ENCODE results near the gene STK16.
"Not testable (repeated sequence)": the region's sequence is repeated elsewhere in the genome, so short reads cannot be mapped to it uniquely, and the experiment has no call there.

Gene STK16

DNA sequence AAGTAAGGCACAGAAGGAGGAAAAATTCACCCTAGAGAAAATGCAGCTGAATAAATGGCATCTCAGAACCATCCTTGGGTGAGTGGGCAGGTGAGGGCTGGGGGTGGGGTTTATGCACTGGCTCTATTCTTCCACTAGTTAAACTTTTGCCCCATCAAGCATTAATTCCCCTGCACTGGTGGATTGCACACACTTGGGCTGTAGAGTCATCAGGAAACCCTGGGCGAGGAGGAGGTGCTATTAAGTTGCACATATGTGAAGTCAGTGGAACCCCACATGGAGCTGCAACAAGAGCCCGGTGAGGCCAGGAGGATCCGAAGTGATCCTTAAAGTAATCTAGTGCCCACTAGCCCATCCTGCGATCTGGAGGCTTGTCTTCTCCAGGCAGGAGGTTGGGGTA lies 27.1 kb downstream of the STK16 start:
- no peak for DNase-seq

DNA sequence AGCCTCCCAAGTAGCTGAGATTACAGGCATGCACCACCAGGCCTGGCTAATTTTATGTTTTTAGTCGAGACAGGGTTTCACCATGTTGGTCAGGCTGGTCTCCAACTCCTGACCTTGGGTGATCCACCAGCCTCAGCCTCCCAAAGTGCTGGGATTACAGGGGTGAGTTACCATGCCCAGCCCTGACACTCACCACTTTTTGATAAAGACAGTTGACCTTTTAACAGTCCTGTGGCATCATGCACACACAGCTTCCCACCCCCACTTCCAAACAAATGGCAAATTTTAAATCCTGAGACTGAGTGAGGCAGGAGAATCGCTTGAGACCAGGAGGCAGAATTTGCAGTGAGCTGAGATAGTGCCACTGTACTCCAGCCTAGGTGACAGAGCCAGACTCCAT lies 27.7 kb downstream of the STK16 start:
- DNase-seq, result no peak

DNA sequence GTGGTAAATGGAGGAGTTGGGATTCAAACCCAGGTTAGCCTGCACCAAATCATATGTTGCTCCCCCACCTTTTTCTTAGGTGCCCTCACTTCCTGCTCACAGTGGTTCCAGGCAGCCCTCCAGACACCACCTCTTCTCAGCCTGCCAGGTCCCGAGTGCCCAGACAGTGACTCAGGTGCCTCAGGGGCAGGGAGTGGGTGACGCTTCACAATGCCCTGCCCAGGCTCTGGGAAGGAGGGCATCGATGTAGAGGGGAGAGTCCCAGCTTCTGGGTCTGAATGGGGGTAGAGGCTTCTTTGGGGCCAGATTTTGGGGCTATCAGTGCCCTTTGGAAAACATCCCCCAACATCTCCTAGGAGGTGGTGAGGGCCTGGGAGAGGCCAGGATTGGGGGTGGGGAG lies 28.7 kb downstream of the STK16 start:
- no peak for DNase-seq

DNA sequence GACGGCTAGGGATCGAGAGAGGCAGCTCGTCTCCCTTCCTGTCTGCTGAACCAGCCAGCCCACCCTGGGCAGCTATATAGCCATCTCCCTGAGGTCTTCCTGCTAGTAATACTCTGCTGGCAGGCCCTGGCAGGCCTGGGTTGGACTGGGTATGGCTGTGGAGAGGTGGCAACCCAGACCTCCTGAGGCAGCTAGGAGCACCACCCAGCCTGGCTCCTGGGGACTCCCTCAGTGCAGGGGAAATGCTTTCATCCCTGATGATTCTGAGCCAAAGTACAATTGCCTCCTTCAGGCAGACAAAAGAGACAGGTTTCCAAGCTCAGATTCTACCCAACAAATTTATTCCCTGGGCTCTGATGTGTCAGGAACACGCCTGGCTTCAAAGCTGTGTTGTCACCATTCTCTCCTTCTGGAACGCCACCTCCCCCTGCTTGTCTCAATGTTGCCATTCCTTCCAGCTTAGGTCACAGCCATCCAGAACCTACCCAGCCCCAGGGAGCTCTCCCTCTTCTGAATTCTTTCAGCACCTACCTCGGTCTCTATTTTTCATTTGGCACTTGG lies 29.2 kb downstream of the STK16 start:
- no peak for DNase-seq

DNA sequence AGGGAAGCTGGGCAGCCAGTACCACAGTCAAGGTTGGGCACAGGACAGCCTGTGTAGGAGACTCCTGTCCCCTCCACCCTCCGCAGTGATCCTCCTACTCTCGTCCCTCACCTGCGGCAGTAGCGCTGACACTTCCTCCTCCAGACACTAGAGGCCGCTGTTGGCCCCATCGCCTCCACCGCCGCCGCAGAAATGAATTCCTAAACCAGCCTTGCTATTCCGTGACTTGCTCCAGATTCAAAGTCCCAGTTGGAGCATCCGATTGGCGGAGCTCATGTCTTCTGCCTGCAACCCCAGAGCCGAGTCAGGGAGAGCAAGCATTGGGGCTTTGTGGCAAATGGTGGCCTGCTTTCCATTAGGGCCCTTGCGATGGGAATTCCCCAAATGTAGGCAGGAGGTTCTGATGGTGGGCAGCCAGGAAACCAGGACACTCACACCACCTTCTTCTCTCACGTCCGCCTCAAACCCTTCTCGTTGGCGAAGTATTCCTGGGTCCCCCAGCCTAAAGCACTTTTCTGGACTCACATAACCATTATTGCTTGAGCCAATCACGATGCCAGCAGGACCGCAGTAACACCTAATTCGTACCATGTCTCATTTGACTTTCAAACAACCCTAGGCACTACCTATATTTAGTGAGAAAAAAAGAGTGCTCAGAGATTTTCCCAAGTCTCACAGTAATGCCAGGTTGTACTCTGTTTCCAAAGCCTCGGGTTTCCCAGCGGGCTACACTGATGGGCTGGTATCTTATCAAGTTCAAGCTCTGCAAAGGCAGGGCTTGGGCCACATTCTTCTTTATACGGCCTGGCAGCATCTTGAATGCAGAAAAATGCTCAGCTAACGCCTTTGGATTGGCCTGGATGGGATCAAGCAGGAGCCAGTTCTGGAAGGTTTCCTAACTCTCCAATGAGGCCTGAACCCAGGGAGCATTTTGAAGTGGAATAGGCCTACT lies 32.7 kb downstream of the STK16 start:
- peak; percentile 21 for DNase-seq

DNA sequence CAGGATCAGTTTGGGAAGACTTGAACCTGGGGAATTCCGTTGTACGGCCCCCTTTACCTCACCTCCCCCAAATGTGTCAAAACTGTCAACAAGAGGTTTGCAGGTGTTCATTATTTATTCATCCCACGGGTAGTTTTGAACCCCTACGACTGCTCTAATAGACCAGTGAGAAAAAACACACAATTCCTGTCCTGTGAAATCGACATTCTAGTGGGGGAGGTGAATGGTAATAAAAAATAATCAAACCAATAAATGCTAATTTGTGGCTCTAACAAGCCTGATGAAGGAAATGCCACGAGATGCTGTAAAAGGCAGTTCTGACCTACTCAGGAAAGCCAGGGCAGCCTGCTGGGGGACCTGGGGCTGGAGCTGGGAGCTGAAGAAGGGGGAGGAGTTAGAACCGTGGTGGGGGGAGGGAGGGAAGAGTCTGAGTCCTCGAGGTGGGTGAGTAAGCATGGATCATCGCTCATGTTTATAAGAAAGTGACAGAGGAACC lies 33.4 kb downstream of the STK16 start:
- no peak for DNase-seq

DNA sequence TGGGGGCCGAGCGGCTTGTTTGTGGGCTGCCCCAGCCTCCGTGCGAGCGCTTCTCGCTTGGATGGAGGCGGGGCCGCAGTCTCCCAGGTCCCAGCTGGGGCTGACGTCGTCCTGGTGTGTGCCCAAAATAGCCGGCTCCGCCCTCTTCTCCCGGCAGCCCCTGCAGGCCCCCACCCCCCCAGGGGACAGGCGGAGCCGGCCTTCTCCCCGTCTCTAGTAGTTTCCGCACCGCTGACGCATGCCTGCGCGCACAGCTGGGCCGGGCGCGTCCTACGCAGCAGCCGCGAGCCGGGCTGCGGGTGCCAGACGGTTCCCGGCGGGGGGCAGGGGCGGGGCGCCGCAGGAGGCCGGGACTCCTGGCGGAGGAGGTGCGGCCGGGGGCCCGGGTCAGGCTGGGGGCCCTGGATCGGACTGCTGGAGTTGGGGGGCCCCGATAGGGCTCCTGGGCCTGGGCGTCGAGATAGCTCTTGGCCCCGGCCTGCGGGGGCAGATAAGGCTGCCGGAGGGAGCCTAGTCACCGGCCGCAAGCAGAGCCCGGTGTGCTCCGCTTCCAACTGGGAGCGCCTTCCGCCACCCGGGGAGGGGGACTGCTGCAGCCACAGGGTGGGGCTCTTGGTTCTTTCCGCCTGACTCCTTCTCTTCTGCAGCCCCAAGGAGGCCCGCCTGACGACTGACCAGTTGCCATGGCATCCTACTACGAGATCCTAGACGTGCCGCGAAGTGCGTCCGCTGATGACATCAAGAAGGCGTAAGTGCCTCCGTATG lies 34.1 kb downstream of the STK16 start, which contains the start of gene DNAJB2:
Gene DNAJB2 (plus strand): TSS at position 216 of the 765 bp plus-strand sequence. CDS start 468 bp downstream, at position 684.
- peak; percentile 66 for DNase-seq

DNA sequence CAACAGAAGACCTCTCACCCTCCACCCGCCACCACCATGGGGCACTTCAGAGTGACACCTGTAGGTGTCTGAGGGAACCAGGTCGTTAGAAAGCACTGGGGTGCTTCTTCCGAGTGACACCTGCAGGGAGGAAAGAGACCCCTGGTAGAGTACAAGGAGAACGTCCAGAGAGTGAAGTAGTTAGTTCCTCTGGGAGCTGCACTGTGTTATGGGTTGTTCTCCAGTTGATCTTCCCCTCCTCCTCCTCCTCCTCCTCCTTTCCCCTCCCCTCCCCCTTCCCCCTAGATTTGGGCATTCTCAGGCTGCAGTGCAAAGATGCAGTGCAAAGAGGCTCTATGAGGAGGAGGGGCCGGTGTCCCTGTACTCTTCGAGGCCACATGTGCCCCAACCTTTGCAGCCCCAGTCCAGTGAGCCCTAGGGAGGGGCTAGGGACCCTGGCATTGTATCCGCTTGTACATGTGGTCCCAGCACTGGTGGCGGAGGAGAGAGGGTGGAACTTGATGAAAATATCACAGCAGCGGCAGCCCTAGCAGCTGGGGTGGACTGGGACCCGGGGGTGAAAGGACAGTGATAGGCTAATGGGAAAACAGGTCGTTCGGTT lies 34.7 kb downstream of the STK16 start:
- DNase-seq, result no peak

DNA sequence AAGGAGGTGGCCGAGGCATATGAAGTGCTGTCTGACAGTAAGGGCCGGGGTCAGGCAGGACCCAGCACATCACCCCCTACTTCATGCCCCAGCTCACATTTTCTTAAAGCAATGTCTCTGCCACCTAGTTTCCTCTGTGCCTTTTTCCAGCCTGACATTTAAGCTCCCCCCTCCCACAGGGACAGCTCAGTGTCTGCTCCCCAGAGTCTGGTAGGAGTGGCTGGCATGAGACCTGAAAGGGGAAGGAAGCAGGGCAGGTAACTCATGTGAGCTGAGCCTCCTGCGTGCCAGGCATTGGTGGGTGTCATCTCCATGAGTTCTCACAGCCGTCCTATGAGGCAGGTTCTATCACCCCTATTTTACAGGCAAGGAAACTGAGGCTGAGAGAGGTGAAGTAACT lies 35.4 kb downstream of the STK16 start:
- DNase-seq, result no peak

DNA sequence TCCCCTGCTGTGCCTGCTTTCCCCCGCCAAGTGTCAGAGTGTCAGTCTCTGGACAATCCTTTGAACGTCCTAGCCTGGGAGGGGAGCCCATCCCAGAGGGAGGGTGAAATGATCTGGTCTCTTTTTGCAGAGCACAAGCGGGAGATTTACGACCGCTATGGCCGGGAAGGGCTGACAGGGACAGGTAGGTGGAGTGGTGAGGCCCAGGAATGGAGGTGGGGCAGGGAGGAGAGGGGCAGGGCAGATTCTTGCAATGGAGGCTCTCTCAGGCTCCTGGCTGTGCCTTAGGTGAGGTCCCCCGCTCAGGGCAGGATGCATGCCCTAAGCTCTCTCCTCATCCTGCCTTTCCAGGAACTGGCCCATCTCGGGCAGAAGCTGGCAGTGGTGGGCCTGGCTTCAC lies 36.3 kb downstream of the STK16 start:
- DNase-seq, result no peak

DNA sequence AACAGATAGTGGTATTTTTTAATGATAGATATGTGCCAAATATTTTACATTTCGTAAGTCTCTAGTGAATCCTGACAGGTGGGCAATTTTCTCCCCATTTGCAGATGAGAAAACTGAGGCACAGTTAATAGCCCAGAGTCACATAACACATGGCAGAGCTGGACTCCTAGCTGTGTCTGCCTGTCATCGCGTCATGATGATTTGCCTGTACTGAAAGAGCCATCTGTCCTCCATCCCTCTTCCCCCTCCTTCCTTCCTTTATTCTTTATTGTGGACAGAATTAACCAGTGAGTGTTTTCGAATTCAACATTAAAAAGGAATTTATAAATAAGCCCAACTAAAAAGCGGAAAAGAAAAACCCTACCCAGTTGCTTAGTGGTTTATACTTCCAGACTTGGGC lies 37.1 kb downstream of the STK16 start:
- DNase-seq, result no peak

DNA sequence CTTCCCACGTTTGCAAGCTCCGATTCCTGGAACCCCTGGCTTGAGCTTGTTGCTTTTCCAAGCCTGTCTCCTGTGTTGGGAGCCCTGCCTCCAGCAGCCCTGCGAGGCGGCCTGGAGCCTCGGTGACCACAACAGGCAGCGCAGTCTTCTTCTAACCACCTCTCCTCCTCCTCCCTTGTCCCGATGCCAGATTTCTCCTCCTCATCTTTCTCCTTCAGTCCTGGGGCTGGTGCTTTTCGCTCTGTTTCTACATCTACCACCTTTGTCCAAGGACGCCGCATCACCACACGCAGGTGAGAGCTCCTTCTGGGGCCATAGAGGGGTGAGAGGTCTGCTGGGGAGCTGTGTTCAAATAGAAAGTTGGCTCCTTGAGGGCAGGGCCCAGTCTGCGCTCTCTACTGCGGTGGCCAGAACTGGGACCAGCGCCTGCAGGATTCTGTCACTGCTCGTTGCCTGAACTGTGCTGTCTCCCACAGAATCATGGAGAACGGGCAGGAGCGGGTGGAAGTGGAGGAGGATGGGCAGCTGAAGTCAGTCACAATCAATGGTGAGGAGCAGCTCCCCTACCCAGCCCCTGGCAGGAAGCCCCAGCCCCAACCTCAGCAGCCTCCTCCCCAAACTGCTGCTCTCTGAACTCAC lies 37.8 kb downstream of the STK16 start:
- no peak for DNase-seq

DNA sequence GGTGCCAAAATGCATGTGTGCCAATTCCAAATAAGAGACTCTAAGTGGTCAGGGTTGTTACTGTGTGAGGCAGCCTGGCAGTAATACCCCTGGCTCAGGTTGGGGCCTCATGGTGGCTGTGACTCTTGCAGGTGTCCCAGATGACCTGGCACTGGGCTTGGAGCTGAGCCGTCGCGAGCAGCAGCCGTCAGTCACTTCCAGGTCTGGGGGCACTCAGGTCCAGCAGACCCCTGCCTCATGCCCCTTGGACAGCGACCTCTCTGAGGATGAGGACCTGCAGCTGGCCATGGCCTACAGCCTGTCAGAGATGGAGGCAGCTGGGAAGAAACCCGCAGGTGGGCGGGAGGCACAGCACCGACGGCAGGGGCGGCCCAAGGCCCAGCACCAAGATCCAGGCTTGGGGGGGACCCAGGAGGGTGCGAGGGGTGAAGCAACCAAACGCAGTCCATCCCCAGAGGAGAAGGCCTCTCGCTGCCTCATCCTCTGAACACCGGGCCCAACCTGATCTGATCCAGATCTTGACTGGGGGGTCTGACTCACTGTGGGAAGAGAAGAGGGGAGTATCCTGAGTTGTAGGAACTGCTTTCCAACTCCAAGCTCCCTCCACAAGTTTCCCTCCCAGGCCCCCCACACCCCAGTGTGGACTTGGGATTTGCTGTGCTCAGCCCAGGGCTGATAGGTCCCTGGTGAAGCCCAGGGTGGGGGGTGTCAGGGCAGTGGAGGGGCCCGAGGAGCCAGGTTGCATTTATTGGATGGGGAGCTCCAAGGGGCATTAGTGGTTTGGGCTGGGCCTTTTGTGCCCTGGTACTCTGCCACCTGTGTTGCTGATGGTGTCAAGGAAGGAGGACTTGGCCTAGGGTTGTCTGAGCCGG lies 39.5 kb downstream of the STK16 start:
- no peak for DNase-seq

DNA sequence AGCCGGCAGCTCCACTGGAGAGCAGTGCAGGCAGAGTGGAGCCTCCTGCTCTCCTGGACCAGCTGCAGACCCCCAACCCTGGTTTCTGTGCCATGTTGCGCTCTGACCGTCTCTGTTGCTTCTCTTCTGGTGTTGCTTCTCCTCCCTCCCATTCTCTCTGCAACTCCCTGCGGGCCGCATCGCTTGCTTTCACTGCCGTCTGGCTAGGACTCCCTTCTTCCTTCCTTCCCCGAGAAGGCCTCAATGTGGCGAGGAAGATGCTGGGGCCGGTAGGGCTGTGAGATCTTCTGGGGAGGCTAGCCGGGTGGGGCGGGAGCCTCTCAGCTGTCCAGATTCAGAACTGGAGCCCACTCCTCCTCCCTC lies 40.1 kb downstream of the STK16 start:
- no peak for DNase-seq

DNA sequence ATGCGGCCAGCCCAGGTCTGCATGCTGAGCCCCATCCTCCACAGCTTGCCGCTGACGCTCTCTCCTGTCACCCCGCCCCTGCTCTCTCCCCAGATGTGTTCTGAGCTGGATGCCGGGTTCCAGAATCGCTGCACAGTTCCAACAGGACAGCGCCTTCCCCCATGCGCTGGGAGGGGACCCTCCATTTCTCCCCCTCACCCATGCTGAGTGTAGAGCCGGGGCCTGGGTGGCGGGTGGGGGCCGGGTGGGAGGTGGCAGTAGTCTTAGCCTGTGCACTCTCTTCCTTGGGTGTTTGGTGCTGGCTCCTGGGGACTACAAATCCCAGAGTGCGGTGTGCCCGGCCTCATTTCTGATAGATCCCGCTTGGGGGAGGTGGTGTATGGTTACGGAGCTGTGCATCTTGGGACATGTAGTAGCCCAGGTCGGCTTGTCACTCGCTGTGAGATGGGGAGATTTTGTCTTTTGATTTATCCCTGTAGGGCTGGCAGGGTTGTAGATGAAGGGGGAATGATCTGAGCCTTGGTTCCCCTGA lies 40.7 kb downstream of the STK16 start:
- DNase-seq, result no peak

DNA sequence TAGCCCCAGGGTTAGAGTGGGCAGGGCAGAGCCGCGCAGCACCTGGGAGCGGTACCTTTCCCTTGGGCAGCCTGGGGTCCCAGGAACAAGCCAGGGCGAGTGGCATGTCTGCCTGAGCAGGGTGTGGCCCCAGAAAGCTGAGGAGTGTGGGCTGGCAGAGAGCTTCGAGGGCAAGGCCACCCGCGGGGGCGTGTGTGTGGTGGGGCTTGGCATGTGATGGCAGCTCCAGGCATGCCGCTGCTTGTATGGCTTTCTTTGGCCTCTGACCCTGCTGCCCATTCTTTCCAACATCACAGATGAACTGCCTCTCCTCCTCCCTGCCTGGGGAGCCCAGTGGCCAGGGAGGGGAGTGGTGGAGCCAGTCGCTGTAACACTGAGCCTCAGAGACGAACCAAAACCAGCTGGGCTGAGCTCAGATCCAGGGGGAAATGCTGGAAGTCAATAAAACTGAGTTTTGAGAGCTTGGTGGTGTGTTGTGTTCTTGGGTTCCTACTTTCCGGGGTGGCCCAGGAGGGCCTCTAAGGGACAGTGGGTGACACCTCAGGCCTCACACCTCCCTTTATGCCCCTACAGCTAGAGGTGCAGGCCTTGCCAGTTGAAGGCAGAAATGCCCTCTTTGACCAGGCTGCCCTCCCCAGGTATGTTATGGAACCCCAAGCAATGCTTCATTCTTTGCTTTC lies 41.3 kb downstream of the STK16 start:
- no peak for DNase-seq

DNA sequence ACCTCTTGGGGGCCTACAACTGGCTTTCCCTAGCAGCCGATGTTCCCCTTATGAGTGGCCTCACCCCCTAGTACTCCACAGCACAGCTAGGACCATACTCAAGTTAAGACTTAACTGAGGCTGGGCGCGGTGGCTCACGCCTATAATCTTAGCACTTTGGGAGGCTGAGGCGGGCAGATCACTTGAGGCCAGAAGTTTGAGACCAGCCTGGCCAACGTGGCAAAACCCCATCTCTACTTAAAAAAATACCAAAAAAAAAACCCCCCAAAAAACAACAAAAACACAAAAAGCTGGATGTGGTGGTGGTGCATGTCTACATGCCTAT lies 41.8 kb downstream of the STK16 start:
- DNase-seq, result not testable (repeated sequence)

DNA sequence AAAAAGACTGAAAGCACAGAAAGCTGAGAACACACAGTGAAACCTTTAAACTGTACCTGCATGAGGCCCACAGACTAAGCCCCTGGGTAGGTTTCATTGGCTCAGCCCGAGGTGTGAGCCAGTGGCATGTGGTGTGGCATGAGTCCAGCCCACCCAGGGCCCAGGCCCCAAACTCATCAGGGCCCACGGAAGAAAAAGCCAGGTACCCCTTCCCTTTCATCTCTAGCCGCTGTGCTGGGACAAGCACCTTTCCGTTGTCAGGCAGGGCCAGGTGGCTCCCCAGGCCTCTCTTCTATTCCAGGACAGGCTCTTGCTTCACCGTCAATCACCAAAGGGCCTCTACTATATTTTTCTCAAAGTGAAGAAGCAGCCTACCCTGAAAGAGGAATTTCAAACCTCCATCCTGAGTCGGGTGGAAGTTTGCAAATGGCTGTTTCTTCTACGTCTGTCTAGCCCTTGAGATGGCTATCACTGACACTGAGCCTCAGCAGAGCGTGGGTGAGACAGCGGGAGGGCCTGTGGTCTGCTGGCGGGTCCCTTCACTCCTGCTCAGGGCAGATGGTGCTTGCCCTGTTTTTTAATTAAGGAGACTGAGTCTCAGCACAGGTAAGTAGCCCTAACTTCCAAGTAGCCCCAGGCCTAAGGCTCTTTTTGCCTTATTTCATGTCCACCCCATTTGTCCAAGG lies 42.4 kb downstream of the STK16 start:
- DNase-seq, result no peak

DNA sequence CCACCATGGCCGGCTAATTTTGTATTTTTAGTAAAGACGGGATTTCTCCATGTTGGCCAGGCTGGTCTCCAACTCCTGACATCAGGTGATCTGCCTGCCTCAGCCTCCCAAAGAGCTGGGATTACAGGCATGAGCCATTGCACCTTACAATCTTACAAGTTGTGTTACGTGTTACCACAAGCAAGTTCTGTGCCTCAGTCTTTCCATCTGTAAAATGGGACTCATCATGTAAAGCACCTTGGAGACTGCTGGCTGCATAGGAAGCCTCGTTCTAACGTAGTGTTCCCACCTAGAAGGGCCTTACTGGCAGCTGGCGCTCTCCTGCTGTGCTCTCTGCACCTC lies 43.9 kb downstream of the STK16 start:
- DNase-seq, result no peak

Measured in NCI-H2081 treated with DMSO at 0.1 percent for 48 hours (cell line).